ENCODE measurements around the gene ALDH1B1.

DNA sequence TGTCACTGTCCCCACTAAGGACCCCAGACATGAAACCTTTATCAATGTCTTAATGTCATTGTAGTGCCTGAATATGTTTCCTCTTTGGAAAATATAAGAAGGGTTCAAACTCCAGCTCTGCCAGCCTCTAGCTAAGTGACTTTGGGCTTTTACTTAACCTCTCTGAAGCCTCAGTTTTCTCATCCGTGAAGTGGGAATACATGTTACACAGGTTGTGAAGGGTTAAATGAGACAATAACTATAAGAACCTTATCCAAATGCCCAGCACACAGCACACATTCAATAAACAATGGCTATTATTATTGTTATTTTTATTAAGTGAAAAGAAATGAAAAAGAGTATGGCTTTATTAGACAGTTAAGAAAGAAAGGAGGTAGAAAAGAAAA lies 47.4 kb downstream of the ALDH1B1 start:
- no peak for TF ChIP-seq NFYB (CRISPR knock-in tag; conservative IDR thresholded peaks at IDR 0.05; ENCODE audit: low read depth)
- no peak for TF ChIP-seq ZBTB21 (CRISPR knock-in tag; IDR thresholded peaks at IDR 0.05; ENCODE audit: borderline replicate concordance)
- no peak for TF ChIP-seq CTCF (IDR thresholded peaks at IDR 0.05)
- no peak for TF ChIP-seq FOXP1 (CRISPR knock-in tag; IDR thresholded peaks at IDR 0.05; ENCODE audit: borderline replicate concordance)
- no peak for TF ChIP-seq ZNF121 (CRISPR knock-in tag; IDR thresholded peaks at IDR 0.05)
- TF ChIP-seq MXD4 (CRISPR knock-in tag; IDR thresholded peaks at IDR 0.05; ENCODE audit: borderline replicate concordance): no peak
- TF ChIP-seq FOXJ3 (CRISPR knock-in tag; IDR thresholded peaks at IDR 0.05; ENCODE audit: borderline replicate concordance): no peak
- TF ChIP-seq, protein P1, sequence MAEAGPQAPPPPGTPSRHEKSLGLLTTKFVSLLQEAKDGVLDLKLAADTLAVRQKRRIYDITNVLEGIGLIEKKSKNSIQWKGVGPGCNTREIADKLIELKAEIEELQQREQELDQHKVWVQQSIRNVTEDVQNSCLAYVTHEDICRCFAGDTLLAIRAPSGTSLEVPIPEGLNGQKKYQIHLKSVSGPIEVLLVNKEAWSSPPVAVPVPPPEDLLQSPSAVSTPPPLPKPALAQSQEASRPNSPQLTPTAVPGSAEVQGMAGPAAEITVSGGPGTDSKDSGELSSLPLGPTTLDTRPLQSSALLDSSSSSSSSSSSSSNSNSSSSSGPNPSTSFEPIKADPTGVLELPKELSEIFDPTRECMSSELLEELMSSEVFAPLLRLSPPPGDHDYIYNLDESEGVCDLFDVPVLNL (CRISPR knock-in tag; IDR thresholded peaks at IDR 0.05; ENCODE audit: borderline replicate concordance, low read depth): no peak
- TF ChIP-seq, protein P2, sequence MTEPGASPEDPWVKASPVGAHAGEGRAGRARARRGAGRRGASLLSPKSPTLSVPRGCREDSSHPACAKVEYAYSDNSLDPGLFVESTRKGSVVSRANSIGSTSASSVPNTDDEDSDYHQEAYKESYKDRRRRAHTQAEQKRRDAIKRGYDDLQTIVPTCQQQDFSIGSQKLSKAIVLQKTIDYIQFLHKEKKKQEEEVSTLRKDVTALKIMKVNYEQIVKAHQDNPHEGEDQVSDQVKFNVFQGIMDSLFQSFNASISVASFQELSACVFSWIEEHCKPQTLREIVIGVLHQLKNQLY (CRISPR knock-in tag; IDR thresholded peaks at IDR 0.05): no peak

All from WTC11 (cell line).